GM12878 (cell line): Measurements from ENCODE around the gene BRAF.

Experiments used
- DPF2 ChIP-seq: fragments of 450-650 bp; IDR thresholded peaks from 2 replicates; pipeline ENCODE4 v1.6.1; 2017; ENCODE audit warnings: mild to moderate bottlenecking
- HSF1 ChIP-seq: fragments of 150-350 bp; IDR thresholded peaks from 2 replicates; pipeline ENCODE4 v1.6.1; 2014; ENCODE audit warnings: mild to moderate bottlenecking, low read depth, low read length
- NFYA ChIP-seq: IDR thresholded peaks from 2 replicates; pipeline ENCODE4 v1.6.1; 2011; ENCODE audit warnings: low read depth, mild to moderate bottlenecking, low read length, improper control_type of control experiment, borderline replicate concordance
- SP1 ChIP-seq: IDR thresholded peaks from one replicate; pipeline ENCODE4 v1.6.1; 2011; ENCODE audit warnings: low read depth, low read length
- TAF1 ChIP-seq: IDR thresholded peaks from 2 replicates; pipeline ENCODE4 v1.6.1; 2011; ENCODE audit warnings: mild to moderate bottlenecking, low read depth, low read length, borderline replicate concordance
- ZNF274 ChIP-seq: IDR thresholded peaks from one replicate; pipeline ENCODE4 v1.8.0; 2011; ENCODE audit not compliant: insufficient read length, insufficient read depth
- TF ChIP-seq, protein P1 (sequence below): fragments of 450-650 bp; IDR thresholded peaks from 2 replicates; pipeline ENCODE4 v1.6.1; 2017; ENCODE audit warnings: mild to moderate bottlenecking, moderate library complexity
- TF ChIP-seq, protein P2 (sequence below), 3 experiments: IDR thresholded peaks in 2 of 3; conservative IDR thresholded peaks in 1 of 3; 2 replicates each; pipeline ENCODE4 v1.5.1; 2011; ENCODE audit warnings: low read depth in 3 of 3, low read length in 3 of 3, mild to moderate bottlenecking in 3 of 3, control low read depth in 2 of 3, moderate library complexity in 2 of 3, inconsistent platforms in 1 of 3, mixed read lengths in 1 of 3; ENCODE audit not compliant: control insufficient read depth in 2 of 3, insufficient read depth in 1 of 3; ENCODE audit errors: extremely low read depth in 1 of 3

DNA sequence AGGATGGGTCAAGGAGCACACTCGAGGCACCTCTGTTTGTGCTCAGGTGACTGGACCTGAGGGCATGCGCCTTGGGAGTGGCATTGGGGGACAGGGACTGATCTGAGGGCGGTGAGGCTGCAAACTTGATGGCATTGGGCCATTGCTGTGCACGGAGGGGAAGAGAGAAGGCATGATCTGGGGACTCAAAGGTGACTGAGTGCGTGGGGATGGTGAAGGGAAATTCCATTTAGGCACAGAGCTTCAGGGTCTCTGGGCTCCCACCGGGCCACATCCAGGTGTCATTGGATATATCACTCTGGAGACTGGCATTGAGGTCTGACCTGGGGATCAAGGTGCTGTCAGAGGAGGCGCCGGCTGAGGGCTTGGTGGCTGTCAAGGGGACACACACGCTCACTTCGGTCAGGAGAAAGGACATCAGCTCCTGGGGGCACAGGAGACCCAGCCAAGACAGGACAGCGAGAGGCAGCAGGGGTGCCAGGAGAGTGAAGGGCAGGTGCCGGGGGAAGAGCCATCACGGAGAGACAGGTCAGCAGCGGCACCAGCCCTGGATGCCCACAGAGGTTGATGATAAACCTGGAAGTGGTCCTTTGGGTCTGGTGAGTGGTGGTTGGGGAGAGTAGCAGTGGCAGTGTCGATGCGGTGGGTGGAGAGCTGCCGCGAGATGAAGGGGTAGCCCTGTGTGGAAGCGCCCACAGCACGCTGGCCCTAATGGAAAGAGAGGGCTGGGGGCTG is 246.5 kb downstream of the BRAF start:
- TF ChIP-seq HSF1 (no peak), NFYA (no peak), TAF1 (no peak), DPF2 (no peak), ZNF274 (no peak), SP1 (no peak)
- TF ChIP-seq, protein P1, sequence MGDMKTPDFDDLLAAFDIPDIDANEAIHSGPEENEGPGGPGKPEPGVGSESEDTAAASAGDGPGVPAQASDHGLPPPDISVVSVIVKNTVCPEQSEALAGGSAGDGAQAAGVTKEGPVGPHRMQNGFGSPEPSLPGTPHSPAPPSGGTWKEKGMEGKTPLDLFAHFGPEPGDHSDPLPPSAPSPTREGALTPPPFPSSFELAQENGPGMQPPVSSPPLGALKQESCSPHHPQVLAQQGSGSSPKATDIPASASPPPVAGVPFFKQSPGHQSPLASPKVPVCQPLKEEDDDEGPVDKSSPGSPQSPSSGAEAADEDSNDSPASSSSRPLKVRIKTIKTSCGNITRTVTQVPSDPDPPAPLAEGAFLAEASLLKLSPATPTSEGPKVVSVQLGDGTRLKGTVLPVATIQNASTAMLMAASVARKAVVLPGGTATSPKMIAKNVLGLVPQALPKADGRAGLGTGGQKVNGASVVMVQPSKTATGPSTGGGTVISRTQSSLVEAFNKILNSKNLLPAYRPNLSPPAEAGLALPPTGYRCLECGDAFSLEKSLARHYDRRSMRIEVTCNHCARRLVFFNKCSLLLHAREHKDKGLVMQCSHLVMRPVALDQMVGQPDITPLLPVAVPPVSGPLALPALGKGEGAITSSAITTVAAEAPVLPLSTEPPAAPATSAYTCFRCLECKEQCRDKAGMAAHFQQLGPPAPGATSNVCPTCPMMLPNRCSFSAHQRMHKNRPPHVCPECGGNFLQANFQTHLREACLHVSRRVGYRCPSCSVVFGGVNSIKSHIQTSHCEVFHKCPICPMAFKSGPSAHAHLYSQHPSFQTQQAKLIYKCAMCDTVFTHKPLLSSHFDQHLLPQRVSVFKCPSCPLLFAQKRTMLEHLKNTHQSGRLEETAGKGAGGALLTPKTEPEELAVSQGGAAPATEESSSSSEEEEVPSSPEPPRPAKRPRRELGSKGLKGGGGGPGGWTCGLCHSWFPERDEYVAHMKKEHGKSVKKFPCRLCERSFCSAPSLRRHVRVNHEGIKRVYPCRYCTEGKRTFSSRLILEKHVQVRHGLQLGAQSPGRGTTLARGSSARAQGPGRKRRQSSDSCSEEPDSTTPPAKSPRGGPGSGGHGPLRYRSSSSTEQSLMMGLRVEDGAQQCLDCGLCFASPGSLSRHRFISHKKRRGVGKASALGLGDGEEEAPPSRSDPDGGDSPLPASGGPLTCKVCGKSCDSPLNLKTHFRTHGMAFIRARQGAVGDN = no peak
- TF ChIP-seq, protein P2, sequence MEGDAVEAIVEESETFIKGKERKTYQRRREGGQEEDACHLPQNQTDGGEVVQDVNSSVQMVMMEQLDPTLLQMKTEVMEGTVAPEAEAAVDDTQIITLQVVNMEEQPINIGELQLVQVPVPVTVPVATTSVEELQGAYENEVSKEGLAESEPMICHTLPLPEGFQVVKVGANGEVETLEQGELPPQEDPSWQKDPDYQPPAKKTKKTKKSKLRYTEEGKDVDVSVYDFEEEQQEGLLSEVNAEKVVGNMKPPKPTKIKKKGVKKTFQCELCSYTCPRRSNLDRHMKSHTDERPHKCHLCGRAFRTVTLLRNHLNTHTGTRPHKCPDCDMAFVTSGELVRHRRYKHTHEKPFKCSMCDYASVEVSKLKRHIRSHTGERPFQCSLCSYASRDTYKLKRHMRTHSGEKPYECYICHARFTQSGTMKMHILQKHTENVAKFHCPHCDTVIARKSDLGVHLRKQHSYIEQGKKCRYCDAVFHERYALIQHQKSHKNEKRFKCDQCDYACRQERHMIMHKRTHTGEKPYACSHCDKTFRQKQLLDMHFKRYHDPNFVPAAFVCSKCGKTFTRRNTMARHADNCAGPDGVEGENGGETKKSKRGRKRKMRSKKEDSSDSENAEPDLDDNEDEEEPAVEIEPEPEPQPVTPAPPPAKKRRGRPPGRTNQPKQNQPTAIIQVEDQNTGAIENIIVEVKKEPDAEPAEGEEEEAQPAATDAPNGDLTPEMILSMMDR (IDR thresholded peaks at IDR 0.05 in 2 of 3, conservative IDR thresholded peaks at IDR 0.05 in 1 of 3; ENCODE audit: control insufficient read depth in 2 of 3, extremely low read depth in 1 of 3, insufficient read depth in 1 of 3, low read depth in 3 of 3, low read length in 3 of 3) = no peak
